HepG2 (cell line): Measurements from ENCODE around the gene RPL36. TPM values are rescaled to one million over a fixed set of nuclear protein-coding genes. Genes with fewer than 3 reads are reported as not detected.

ENCODE experiments used
- ARHGAP35 ChIP-seq: sonication (generic); formaldehyde crosslinking; IDR thresholded peaks from 2 replicates; pipeline ENCODE4 v1.9.0; 2022; ENCODE audit warnings: mild to moderate bottlenecking, inconsistent platforms, moderate library complexity, missing genetic modification reagents, borderline replicate concordance
- CHD4 ChIP-seq: fragments of 200-600 bp; sonication (generic); IDR thresholded peaks from 2 replicates; pipeline ENCODE4 v1.7.0; 2017; ENCODE audit warnings: mild to moderate bottlenecking, low read length, borderline replicate concordance
- CREB1 ChIP-seq, 2 experiments: fragments of 450-650 bp in 1 of 2; IDR thresholded peaks; 2 replicates each; pipeline ENCODE4 v1.6.1; 2016 to 2017; ENCODE audit warnings: control low read depth in 1 of 2, mild to moderate bottlenecking in 1 of 2, missing compliant biosample characterization in 1 of 2, missing genetic modification characterization in 1 of 2
- CTCF ChIP-seq: sonication (generic); formaldehyde crosslinking; IDR thresholded peaks from 2 replicates; pipeline ENCODE4 v1.5.0; 2020; ENCODE audit warnings: mild to moderate bottlenecking, missing genetic modification reagents, moderate library complexity
- HMGXB4 ChIP-seq, 2 experiments: sonication (generic) in 1 of 2; formaldehyde crosslinking in 1 of 2; IDR thresholded peaks; 2 replicates each; pipeline versions ENCODE4 v1.4.0 to v1.6.1; 2018 to 2020; ENCODE audit warnings: missing genetic modification reagents in 2 of 2, borderline replicate concordance in 1 of 2, low read depth in 1 of 2, mild to moderate bottlenecking in 1 of 2, missing biosample characterization in 1 of 2
- MXD3 ChIP-seq: IDR thresholded peaks from 2 replicates; pipeline ENCODE4 v1.6.1; 2016; ENCODE audit warnings: mild to moderate bottlenecking, missing biosample characterization, missing genetic modification reagents
- MYPOP ChIP-seq: sonication (generic); formaldehyde crosslinking; IDR thresholded peaks from 2 replicates; pipeline ENCODE4 v1.8.1; 2023; ENCODE audit warnings: mild to moderate bottlenecking, moderate library complexity, missing genetic modification reagents
- SPEN ChIP-seq: sonication (generic); formaldehyde crosslinking; IDR thresholded peaks from 2 replicates; pipeline ENCODE4 v1.5.1; 2020; ENCODE audit warnings: low read depth, mild to moderate bottlenecking, missing genetic modification reagents
- THAP8 ChIP-seq: sonication (generic); formaldehyde crosslinking; IDR thresholded peaks from 2 replicates; pipeline ENCODE4 v1.5.1; 2020; ENCODE audit warnings: missing genetic modification reagents, mild to moderate bottlenecking, borderline replicate concordance
- THRA ChIP-seq: sonication (generic); formaldehyde crosslinking; IDR thresholded peaks from 2 replicates; pipeline ENCODE4 v1.4.0; 2020; ENCODE audit warnings: missing genetic modification reagents, borderline replicate concordance
- ZBED4 ChIP-seq: sonication (generic); formaldehyde crosslinking; IDR thresholded peaks from 2 replicates; pipeline ENCODE4 v1.4.0; 2020; ENCODE audit warnings: missing genetic modification reagents, borderline replicate concordance
- ZNF264 ChIP-seq: sonication (generic); formaldehyde crosslinking; IDR thresholded peaks from 2 replicates; pipeline ENCODE4 v1.4.0; 2020; ENCODE audit warnings: missing genetic modification reagents
- ZNF317 ChIP-seq: sonication (generic); formaldehyde crosslinking; IDR thresholded peaks from 2 replicates; pipeline ENCODE4 v1.5.0; 2020; ENCODE audit warnings: mild to moderate bottlenecking, missing genetic modification reagents
- ZNF350 ChIP-seq: sonication (generic); formaldehyde crosslinking; IDR thresholded peaks from 2 replicates; pipeline ENCODE4 v1.4.0; 2020; ENCODE audit warnings: mild to moderate bottlenecking, low read depth, missing genetic modification reagents, borderline replicate concordance
- ZNF746 ChIP-seq: sonication (generic); formaldehyde crosslinking; IDR thresholded peaks from 2 replicates; pipeline ENCODE4 v1.8.0; 2022; ENCODE audit warnings: mild to moderate bottlenecking, missing genetic modification reagents
- polyA plus RNA-seq, 8 experiments: library from polyadenylated mRNA; depleted of rRNA in 3 of 8; stranded (reverse) in 7 of 8; unstranded in 1 of 8; fragments of >200 nt; fragmentation: Illumina TruSeq in 4 of 8; extraction: Trizol in 4 of 8; gene quantifications; 2 replicates each; pipeline versions ENCODE4 v1.2.1 to v1.2.3, GENCODE V29; 2011 to 2016; ENCODE audit warnings: low read depth in 4 of 8, missing spikeins in 1 of 8, mixed read lengths in 1 of 8; ENCODE audit not compliant: insufficient read depth in 1 of 8
- total RNA-seq, 5 experiments: library from RNA; depleted of rRNA; stranded (reverse); fragments of >200 nt; fragmentation: Illumina TruSeq; extraction: Trizol; gene quantifications; 2 replicates each; pipeline ENCODE4 v1.2.3, GENCODE V29; 2016; ENCODE audit warnings: low read depth in 1 of 5

RPL36 gene
- total and polyA plus RNA-seq, 2 of the 13 experiments (the other 11 are each of a cell fraction or from before 2014, with no cell fraction given), result 706 to 740 TPM

- TF ChIP-seq THRA (0 out of 2 replicates have a peak, but pooled peaks have one; percentile 18), ZNF746 (CRISPR knock-in tag) (no peak), THAP8 (CRISPR knock-in tag) (no peak), MYPOP (CRISPR knock-in tag) (no peak), ZNF264 (CRISPR knock-in tag) (no peak), ARHGAP35 (CRISPR knock-in tag) (no peak), ZNF350 (CRISPR knock-in tag) (0 out of 2 replicates have a peak, but pooled peaks have one; percentile 32), MXD3 (CRISPR knock-in tag) (0 out of 2 replicates have a peak, but pooled peaks have one; percentile 42), ZNF317 (CRISPR knock-in tag) (0 out of 2 replicates have a peak, but pooled peaks have one; percentile 26), HMGXB4 (CRISPR knock-in tag; IDR thresholded peaks at IDR 0.05; ENCODE audit: borderline replicate concordance in 1 of 2, low read depth in 1 of 2) (peak; percentile 78 to 85), SPEN (CRISPR knock-in tag) (peak; percentile 71; the same call in 1 of the 2 replicates), ZBED4 (peak; percentile 83; the same call in 1 of the 2 replicates), CTCF (CRISPR knock-in tag) (peak; percentile 99), CREB1 (IDR thresholded peaks at IDR 0.05) (peak; percentile 89), CREB1 (CRISPR knock-in tag; IDR thresholded peaks at IDR 0.05) (peak; percentile 57), CHD4 (no peak)
Measured at GRCh38 chr19:5686647-5687359, 3.3 kb upstream of the RPL36 start (continued).
